Measurements from ENCODE around the gene WDR37. TPM values are rescaled to one million over a fixed set of nuclear protein-coding genes. Genes with fewer than 3 reads are reported as not detected.

WDR37 gene
- polyA plus RNA-seq, 2 of the 4 experiments (the other 2 are of a cell fraction): 5.9 to 7.1 TPM

DNA sequence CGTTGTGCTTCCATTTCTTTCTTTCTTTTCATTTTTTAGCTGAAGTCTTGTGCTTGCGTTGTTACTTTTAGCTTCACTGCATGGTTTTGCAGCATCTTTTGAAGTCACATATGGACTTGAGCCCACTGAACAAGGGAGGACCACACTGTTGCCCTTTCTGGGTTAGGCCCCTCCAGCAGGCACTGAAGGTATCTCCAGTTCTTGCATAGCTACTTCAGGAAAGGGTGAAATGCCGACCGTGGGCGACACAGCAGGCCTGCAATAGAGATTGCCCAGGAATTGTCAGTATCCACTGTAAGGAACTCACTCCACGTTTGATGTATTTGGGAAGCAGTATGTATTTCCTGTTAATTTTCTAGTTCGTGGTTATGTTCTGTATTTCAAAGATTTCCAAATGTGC lies 85.1 kb downstream of the WDR37 start:
- DNase-seq (ENCODE audit: low read depth in 1 of 2, low spot score in 1 of 2) (no peak), ATAC-seq (no peak), FAIRE-seq (no peak)
- no peak for TF ChIP-seq KDM5A (IDR thresholded peaks at IDR 0.05)
- TF ChIP-seq POLR2A (IDR thresholded peaks at IDR 0.05; ENCODE audit: low read length): no peak
- TF ChIP-seq FOSL2 (IDR thresholded peaks at IDR 0.05): no peak
- no peak for TF ChIP-seq FOSL2 (CRISPR knock-in tag; IDR thresholded peaks at IDR 0.05)
- no peak for TF ChIP-seq PHF8 (IDR thresholded peaks at IDR 0.05; ENCODE audit: borderline replicate concordance, low read depth)
- no peak for TF ChIP-seq MAZ (IDR thresholded peaks at IDR 0.05; ENCODE audit: borderline replicate concordance, low read depth, low read length)
- no peak for TF ChIP-seq FOSB (CRISPR knock-in tag; IDR thresholded peaks at IDR 0.05)
- no peak for TF ChIP-seq MAFK (IDR thresholded peaks at IDR 0.05; ENCODE audit: partially characterized antibody)
- no peak for TF ChIP-seq CHD2 (IDR thresholded peaks at IDR 0.05; ENCODE audit: low read length, partially characterized antibody)
- TF ChIP-seq, protein P1, sequence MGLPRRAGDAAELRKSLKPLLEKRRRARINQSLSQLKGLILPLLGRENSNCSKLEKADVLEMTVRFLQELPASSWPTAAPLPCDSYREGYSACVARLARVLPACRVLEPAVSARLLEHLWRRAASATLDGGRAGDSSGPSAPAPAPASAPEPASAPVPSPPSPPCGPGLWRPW (IDR thresholded peaks at IDR 0.05): no peak
- TF ChIP-seq RARB (CRISPR knock-in tag; IDR thresholded peaks at IDR 0.05): no peak
- TF ChIP-seq RFX5 (IDR thresholded peaks at IDR 0.05): no peak
- ChIA-PET POLR2A (no interaction called here), CTCF (interaction anchor here (0.6 to 1.4 kb wide), 2 partner anchors 11 to 19 kb away, joined by 3 to 4 read pairs; no protein-coding TSS in a partner anchor)
- Histone ChIP-seq H3K4me2 (no peak overlapping the region), H3K4me1 (no peaks in the 10 kb centered on the region), H3K9me3 (peaks cover 33% of the 10 kb centered on the region), H3K27ac (no peak overlapping the region), H3K4me3 (no peak overlapping the region)
- WGBS (ENCODE audit: missing lambda C conversion rate): 58% methylated on average over 7 of the region's 7 CpGs

DNA sequence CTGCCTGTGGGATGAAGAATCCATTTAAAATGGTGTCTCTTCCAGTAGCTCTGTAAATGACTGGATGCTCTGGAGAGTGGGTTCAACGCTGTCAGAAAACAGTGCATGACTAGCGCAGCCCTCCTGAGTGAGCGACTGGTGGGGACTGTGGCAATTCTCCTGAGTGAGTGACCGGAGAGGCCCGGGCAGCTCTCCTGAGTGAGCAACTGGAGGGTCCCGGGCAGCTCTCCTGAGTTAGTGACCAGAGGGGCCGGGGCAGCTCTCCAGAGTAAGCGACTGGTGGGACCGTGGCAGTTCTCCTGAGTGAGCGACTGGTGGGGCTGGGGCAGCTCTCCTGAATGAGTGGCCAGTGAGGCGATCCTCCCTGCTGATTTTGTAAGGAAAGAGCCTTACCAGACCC lies 85.5 kb downstream of the WDR37 start:
- Histone ChIP-seq H3K9me3 (peaks cover 37% of the 10 kb centered on the region), H3K4me3 (no peak overlapping the region), H3K4me2 (no peak overlapping the region), H3K4me1 (no peaks in the 10 kb centered on the region), H3K27ac (no peak overlapping the region)
- no peak for TF ChIP-seq TFCP2L1 (CRISPR knock-in tag; IDR thresholded peaks at IDR 0.05)
- TF ChIP-seq, protein P2, sequence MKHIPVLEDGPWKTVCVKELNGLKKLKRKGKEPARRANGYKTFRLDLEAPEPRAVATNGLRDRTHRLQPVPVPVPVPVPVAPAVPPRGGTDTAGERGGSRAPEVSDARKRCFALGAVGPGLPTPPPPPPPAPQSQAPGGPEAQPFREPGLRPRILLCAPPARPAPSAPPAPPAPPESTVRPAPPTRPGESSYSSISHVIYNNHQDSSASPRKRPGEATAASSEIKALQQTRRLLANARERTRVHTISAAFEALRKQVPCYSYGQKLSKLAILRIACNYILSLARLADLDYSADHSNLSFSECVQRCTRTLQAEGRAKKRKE (CRISPR knock-in tag; IDR thresholded peaks at IDR 0.05; ENCODE audit: low read depth): no peak
- TF ChIP-seq EP300 (IDR thresholded peaks at IDR 0.05): no peak
- WGBS (ENCODE audit: missing lambda C conversion rate): 48% methylated on average over 11 of the region's 11 CpGs
- FAIRE-seq (no peak), ATAC-seq (no peak; a peak in 1 of 6 replicates), DNase-seq (ENCODE audit: low read depth in 1 of 2, low spot score in 1 of 2) (no peak)
- ChIA-PET CTCF (interaction anchor here (0.6 to 1.4 kb wide), 2 partner anchors 12 to 18 kb away, joined by 3 to 4 read pairs; no protein-coding TSS in a partner anchor), POLR2A (no interaction called here)

DNA sequence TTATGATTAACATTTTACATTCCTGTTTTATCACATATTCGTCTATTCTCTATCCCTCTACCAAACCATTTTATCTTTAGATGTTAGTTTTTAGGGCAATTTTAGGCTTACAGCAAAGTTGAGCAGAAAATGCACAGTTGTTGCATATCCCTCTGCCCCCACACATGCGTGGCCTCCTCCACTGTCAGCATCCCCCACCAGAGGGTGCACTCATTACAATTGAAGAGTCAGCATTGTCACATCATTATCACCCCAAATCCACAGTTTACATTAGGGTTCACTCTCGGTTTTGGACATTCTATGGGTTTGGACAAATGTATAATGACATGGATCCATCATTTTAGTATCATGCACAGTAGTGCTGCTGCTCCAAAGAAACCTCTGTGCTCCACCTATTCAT lies 86.4 kb downstream of the WDR37 start:
- H3K4me2 ChIP-seq: no peak overlapping the region
- DNase-seq (ENCODE audit: low read depth in 1 of 2, low spot score in 1 of 2) (no peak), FAIRE-seq (no peak), ATAC-seq (peak; percentile 34 to 60; a peak in 2 of 6 replicates)
- peak; percentile 40 for TF ChIP-seq MAFK (IDR thresholded peaks at IDR 0.05; ENCODE audit: partially characterized antibody)
- peak in 1 of 2 experiments; percentile 34; a peak in 2 of 5 replicates for TF ChIP-seq RAD21 (conservative IDR thresholded peaks at IDR 0.05 in 1 of 2, IDR thresholded peaks at IDR 0.05 in 1 of 2)
- peak; percentile 13; the same call in 1 of the 3 replicates for TF ChIP-seq SMC3 (IDR thresholded peaks at IDR 0.05)
- no peak for TF ChIP-seq CHD4 (IDR thresholded peaks at IDR 0.05; ENCODE audit: borderline replicate concordance)
- WGBS (ENCODE audit: missing lambda C conversion rate): 3% methylated on average over 3 of the region's 3 CpGs
- ChIA-PET CTCF (no interaction called here), POLR2A (no interaction called here)
- no peak overlapping the region for H3K4me3 ChIP-seq
- no peak overlapping the region for H3K27ac ChIP-seq
- H3K4me1 ChIP-seq: no peaks in the 10 kb centered on the region
- H3K9me3 ChIP-seq: peaks cover 44% of the 10 kb centered on the region

DNA sequence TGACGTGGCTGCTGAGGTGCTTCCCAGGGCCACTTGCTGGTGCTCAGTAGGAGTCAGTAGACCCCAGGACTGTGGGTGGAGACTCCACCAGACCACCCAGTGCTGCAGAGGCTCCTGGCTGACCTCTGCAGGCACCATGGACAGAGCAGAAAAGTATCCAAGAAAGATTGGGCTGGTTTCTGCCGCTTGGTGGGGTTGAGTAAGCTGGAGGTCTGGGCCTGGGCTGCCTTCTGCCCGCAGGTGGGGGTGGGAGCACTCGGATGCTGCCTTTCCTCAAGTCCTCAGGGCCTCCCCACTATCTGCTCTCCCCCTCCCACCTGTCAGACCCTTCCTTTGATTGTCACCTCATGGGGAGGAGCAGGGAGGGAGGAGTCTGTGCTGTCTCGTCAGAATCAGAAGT lies 91.6 kb downstream of the WDR37 start:
- no peak overlapping the region for H3K27ac ChIP-seq
- no peak overlapping the region for H3K4me3 ChIP-seq
- peaks cover 33% of the 10 kb centered on the region for H3K9me3 ChIP-seq
- ChIA-PET POLR2A (no interaction called here), CTCF (no interaction called here)
- no peak for DNase-seq (ENCODE audit: low read depth in 1 of 2, low spot score in 1 of 2)
- ATAC-seq: no peak
- no peak for FAIRE-seq
- H3K4me1 ChIP-seq: no peaks in the 10 kb centered on the region
- 20% methylated on average over 4 of the region's 5 CpGs for WGBS (ENCODE audit: missing lambda C conversion rate)
- H3K4me2 ChIP-seq: no peak overlapping the region
- TF ChIP-seq MAFK (IDR thresholded peaks at IDR 0.05; ENCODE audit: partially characterized antibody) (no peak), JUNB (IDR thresholded peaks at IDR 0.05) (no peak), NR3C1 (IDR thresholded peaks at IDR 0.05) (no peak), RFX5 (IDR thresholded peaks at IDR 0.05) (no peak), MAZ (IDR thresholded peaks at IDR 0.05; ENCODE audit: borderline replicate concordance, low read depth, low read length) (no peak), RCOR1 (IDR thresholded peaks at IDR 0.05; ENCODE audit: low read depth, low read length) (no peak), CBX8 (IDR thresholded peaks at IDR 0.05) (no peak), BHLHE40 (IDR thresholded peaks at IDR 0.05; ENCODE audit: low read depth, low read length) (no peak), PHF8 (IDR thresholded peaks at IDR 0.05; ENCODE audit: borderline replicate concordance, low read depth) (no peak), CHD4 (IDR thresholded peaks at IDR 0.05; ENCODE audit: borderline replicate concordance) (no peak), TFCP2L1 (CRISPR knock-in tag; IDR thresholded peaks at IDR 0.05) (no peak), HEYL (CRISPR knock-in tag; IDR thresholded peaks at IDR 0.05) (no peak)
